HEK293T (cell line): ENCODE results near the gene OPCML.

Experiments used
- CTCF ChIA-PET: fragments of 350-600 bp; formaldehyde crosslinking; extraction: SDS; loops from one replicate; lab custom pipeline; 2021; ENCODE audit warnings: antibody characterized with exemption, inconsistent platforms; lab: Yijun Ruan, JAX
- POLR2A ChIA-PET: fragments of 350-600 bp; formaldehyde crosslinking; extraction: SDS; loops from one replicate; lab custom pipeline; 2020; ENCODE audit warnings: antibody characterized with exemption, inconsistent platforms; lab: Yijun Ruan, JAX
- DNase-seq: peaks from one replicate; pipeline ENCODE4 v3.0.0; 2012; ENCODE audit warnings: mixed read lengths; ENCODE audit errors: extremely low spot score
- ARNT ChIP-seq: fragments of 450-650 bp; IDR thresholded peaks from 2 replicates; pipeline ENCODE4 v1.6.1; 2017; ENCODE audit warnings: mild to moderate bottlenecking
- BHLHE40 ChIP-seq: fragments of 450-650 bp; IDR thresholded peaks from 2 replicates; pipeline ENCODE4 v1.6.1; 2016; ENCODE audit warnings: mild to moderate bottlenecking, moderate library complexity, borderline replicate concordance
- CTBP1 ChIP-seq: fragments of 450-650 bp; IDR thresholded peaks from 2 replicates; pipeline ENCODE4 v1.6.1; 2016; ENCODE audit warnings: borderline replicate concordance
- ELF4 ChIP-seq: fragments of 450-650 bp; IDR thresholded peaks from 2 replicates; pipeline ENCODE4 v1.6.1; 2017; ENCODE audit warnings: antibody characterized with exemption
- FOXA1 ChIP-seq: fragments of 450-650 bp; IDR thresholded peaks from 2 replicates; pipeline ENCODE4 v1.6.1; 2016; ENCODE audit warnings: mild to moderate bottlenecking
- FOXK2 ChIP-seq: fragments of 450-650 bp; IDR thresholded peaks from 2 replicates; pipeline ENCODE4 v1.6.1; 2016; ENCODE audit warnings: mild to moderate bottlenecking
- FOXM1 ChIP-seq: fragments of 450-650 bp; IDR thresholded peaks from 2 replicates; pipeline ENCODE4 v1.6.1; 2017; ENCODE audit warnings: mild to moderate bottlenecking, borderline replicate concordance
- HDGF ChIP-seq: fragments of 450-650 bp; IDR thresholded peaks from 2 replicates; pipeline ENCODE4 v1.6.1; 2017; ENCODE audit warnings: antibody characterized with exemption, borderline replicate concordance
- L3MBTL2 ChIP-seq: fragments of 450-650 bp; conservative IDR thresholded peaks from 2 replicates; pipeline ENCODE4 v1.6.1; 2016; ENCODE audit warnings: mild to moderate bottlenecking
- LEF1 ChIP-seq: fragments of 450-650 bp; IDR thresholded peaks from 2 replicates; pipeline ENCODE4 v1.6.1; 2017; ENCODE audit warnings: mild to moderate bottlenecking, borderline replicate concordance
- NFRKB ChIP-seq: fragments of 450-650 bp; IDR thresholded peaks from 2 replicates; pipeline ENCODE4 v1.6.1; 2016; ENCODE audit warnings: mild to moderate bottlenecking, moderate library complexity
- PKNOX1 ChIP-seq: fragments of 450-650 bp; IDR thresholded peaks from 2 replicates; pipeline ENCODE4 v1.6.1; 2016
- SP1 ChIP-seq: fragments of 450-650 bp; IDR thresholded peaks from 2 replicates; pipeline ENCODE4 v1.6.1; 2017
- SUZ12 ChIP-seq: fragments of 450-650 bp; IDR thresholded peaks from 2 replicates; pipeline ENCODE4 v1.6.1; 2016; ENCODE audit warnings: mild to moderate bottlenecking
- TARDBP ChIP-seq: fragments of 450-650 bp; IDR thresholded peaks from 2 replicates; pipeline ENCODE4 v1.6.1; 2016
- ZNF384 ChIP-seq: fragments of 450-650 bp; IDR thresholded peaks from 2 replicates; pipeline ENCODE4 v1.6.1; 2016

Gene OPCML

DNA sequence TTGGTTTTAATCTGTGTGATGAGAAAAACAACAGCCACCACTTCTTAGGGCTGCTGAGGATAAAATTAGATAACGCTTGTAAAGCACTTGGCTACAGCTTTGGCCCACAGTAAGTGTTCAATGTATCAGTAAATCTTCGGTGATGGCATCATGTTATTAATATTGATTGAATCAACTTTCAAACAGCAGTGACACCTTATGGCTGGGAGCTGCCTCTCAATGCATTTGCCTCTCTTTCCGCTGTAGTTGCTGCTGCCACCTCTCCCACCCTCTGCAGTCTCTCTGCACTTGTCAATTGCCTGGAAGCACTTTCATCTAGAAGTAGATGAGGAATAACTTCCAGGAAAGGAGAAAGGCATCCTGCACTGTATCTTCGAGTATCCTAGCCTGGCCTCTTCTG is 491.1 kb downstream of the OPCML start:
- TF ChIP-seq SUZ12 (no peak), L3MBTL2 (no peak), ELF4 (no peak)
- no peak for DNase-seq
- ChIA-PET POLR2A (no interaction called here), CTCF (no interaction called here)

- TF ChIP-seq LEF1 (no peak), ELF4 (no peak), PKNOX1 (no peak)
- no peak for DNase-seq
- CTCF ChIA-PET, result no interaction called here
- POLR2A ChIA-PET, result no interaction called here
Observed at GRCh38 chr11:133040289-133040900, 491.9 kb downstream of the OPCML start.

- DNase-seq, result no peak
- CTCF ChIA-PET, result no interaction called here
- TF ChIP-seq NFRKB (no peak), L3MBTL2 (no peak), SP1 (no peak), ZNF384 (no peak), FOXK2 (no peak), TARDBP (no peak)
- POLR2A ChIA-PET, result no interaction called here
Observed at GRCh38 chr11:133038850-133039249, 493.5 kb downstream of the OPCML start.

DNA sequence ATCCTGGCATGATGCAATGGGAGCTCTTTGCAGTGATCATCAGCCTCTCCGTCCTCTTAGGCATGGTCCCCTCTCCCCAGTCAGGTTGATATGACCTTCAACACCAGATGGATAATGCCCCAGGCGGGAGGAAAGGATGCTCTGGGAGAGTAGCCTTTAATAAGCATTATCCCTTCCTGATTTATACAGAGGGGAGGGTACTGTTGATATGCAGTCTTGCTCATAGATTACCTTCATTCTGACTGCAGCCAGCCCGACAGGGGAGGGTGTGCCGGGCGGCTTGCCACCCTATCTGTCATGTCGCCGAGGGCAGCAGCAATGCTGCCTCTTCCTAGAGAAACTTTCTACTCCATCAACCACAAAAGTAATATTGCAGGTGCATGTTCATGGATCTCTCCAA is 497.4 kb downstream of the OPCML start:
- DNase-seq, result no peak
- POLR2A ChIA-PET, result no interaction called here
- CTCF ChIA-PET, result no interaction called here
- TF ChIP-seq ARNT (no peak), ZNF384 (no peak), NFRKB (no peak), FOXM1 (no peak), ELF4 (no peak), HDGF (no peak), LEF1 (no peak), BHLHE40 (no peak), CTBP1 (no peak), L3MBTL2 (no peak), TARDBP (no peak), FOXA1 (no peak)

DNA sequence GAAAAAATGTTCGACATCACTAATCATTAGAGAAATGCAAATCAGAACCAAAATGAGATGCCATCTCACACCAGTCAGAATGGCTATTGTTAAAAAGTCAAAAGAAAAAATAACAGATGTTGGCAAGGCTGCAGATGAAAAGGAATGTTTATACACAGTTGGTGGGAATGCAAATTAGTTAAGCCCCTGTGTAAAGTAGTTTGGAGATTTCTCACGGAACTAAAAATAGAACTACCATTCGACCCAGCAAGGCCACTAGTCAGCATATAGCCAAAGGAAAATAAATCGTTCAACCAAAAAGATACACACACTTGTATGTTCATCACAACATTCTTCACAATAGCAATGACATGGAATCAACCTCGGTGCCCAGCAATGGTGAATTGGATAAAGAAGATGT is 503.2 kb downstream of the OPCML start:
- ChIA-PET CTCF (interaction anchor here (0.6 kb wide), 1 partner anchor 43 kb away, joined by 3 read pairs; no protein-coding TSS in a partner anchor), POLR2A (no interaction called here)
- DNase-seq, result no peak
- no peak for TF ChIP-seq CTBP1
- TF ChIP-seq FOXK2, result no peak
- TF ChIP-seq LEF1, result no peak
- TF ChIP-seq BHLHE40, result no peak
- TF ChIP-seq FOXA1, result no peak

DNA sequence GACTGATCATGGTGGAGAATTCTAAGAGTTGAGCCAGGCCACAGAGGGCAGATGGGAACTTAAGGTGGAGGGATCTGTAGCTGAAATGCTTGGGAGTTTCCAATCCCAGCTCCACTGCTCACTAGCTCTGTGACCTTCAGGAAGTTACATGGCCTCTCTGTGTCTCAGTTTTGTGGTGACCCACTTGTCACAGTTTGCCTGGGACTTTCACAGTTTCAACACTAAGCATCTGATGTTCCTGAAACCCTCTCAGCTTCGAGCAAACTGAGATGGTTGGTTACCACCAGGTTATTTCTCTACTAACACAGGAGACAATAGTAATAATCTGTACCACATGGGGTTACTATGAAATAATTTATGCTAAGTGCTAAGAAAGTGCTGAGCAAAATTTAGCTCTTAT is 505.3 kb downstream of the OPCML start:
- TF ChIP-seq CTBP1 (no peak), BHLHE40 (no peak), PKNOX1 (no peak), LEF1 (no peak), SP1 (no peak), HDGF (no peak), FOXM1 (no peak), NFRKB (no peak), ELF4 (no peak), ZNF384 (no peak), L3MBTL2 (no peak), SUZ12 (no peak), TARDBP (no peak), FOXK2 (no peak), ARNT (no peak), FOXA1 (no peak)
- CTCF ChIA-PET, result no interaction called here
- POLR2A ChIA-PET, result no interaction called here
- DNase-seq, result no peak

DNA sequence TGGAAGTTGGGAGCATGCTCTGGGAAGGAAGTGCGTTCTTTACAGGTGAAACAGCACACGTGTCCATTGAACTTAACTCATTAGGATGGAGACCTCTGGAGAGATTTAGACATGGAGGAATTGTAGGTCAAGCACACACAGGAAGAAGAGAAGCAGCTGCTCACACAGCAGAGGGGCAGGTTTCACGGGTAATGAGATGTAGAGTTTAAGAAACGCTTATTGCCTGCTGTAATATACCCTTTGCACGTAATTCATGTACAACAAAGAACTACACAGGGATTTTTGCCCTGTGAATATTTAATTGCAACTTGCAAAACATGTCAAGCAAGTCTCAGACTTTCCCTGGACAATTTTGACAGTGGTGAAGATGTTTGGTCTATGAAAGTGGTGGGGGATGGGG is 508.0 kb downstream of the OPCML start:
- CTCF ChIA-PET, result no interaction called here
- DNase-seq, result no peak

GRCh38 chr11:133023232-133023631 is 509.1 kb downstream of the OPCML start:
- ChIA-PET POLR2A (no interaction called here), CTCF (no interaction called here)
- no peak for TF ChIP-seq LEF1
- TF ChIP-seq BHLHE40, result no peak
- no peak for TF ChIP-seq SUZ12
- TF ChIP-seq PKNOX1, result no peak
- TF ChIP-seq FOXK2, result no peak
- no peak for TF ChIP-seq HDGF
- no peak for TF ChIP-seq ELF4
- no peak for TF ChIP-seq NFRKB
- TF ChIP-seq ARNT, result no peak
- TF ChIP-seq SP1, result no peak
- no peak for TF ChIP-seq FOXA1
- TF ChIP-seq FOXM1, result no peak
- TF ChIP-seq CTBP1, result no peak
- no peak for TF ChIP-seq L3MBTL2
- TF ChIP-seq TARDBP, result no peak
- no peak for DNase-seq

More for the DNA sequence above, 508.0 kb downstream of the OPCML start:
- no peak for TF ChIP-seq BHLHE40
- TF ChIP-seq LEF1, result no peak
- no peak for TF ChIP-seq CTBP1
- POLR2A ChIA-PET, result no interaction called here
